Left hindlimb (tissue), 1 donor: ENCODE measurements around the gene ACOXL.

Source experiments
- DNase-seq: peaks from one replicate; pipeline ENCODE4 v3.0.0-alpha.2; 2018

ACOXL gene

GRCh38 chr2:110718990-110719389, 13.4 kb upstream of the ACOXL start:
- no peak for DNase-seq

GRCh38 chr2:110720547-110720946, 11.8 kb upstream of the ACOXL start:
- no peak for DNase-seq

GRCh38 chr2:110724820-110725219, 7.6 kb upstream of the ACOXL start:
- no peak for DNase-seq

- DNase-seq: no peak
These were observed 7.0 kb upstream of the ACOXL start for GRCh38 chr2:110725370-110725769.

- DNase-seq: no peak
These were observed 6.5 kb upstream of the ACOXL start for GRCh38 chr2:110725859-110726258.

- DNase-seq: no peak
These were observed 6.1 kb upstream of the ACOXL start for GRCh38 chr2:110726285-110726684.

GRCh38 chr2:110727923-110728322, 4.5 kb upstream of the ACOXL start:
- DNase-seq: no peak

- no peak for DNase-seq
These were observed 3.3 kb upstream of the ACOXL start for GRCh38 chr2:110729106-110729505.

- DNase-seq: no peak
These were observed 1.3 kb upstream of the ACOXL start for GRCh38 chr2:110731064-110731463.

GRCh38 chr2:110735366-110735765, 3.0 kb downstream of the ACOXL start:
- DNase-seq: no peak

GRCh38 chr2:110737783-110738182, 5.4 kb downstream of the ACOXL start:
- no peak for DNase-seq

- no peak for DNase-seq
These were observed 8.5 kb downstream of the ACOXL start for GRCh38 chr2:110740747-110741349.

GRCh38 chr2:110741491-110741980, 9.2 kb downstream of the ACOXL start:
- no peak for DNase-seq

- no peak for DNase-seq
These were observed 10.0 kb downstream of the ACOXL start for GRCh38 chr2:110742412-110742811.

- no peak for DNase-seq
These were observed 11.2 kb downstream of the ACOXL start for GRCh38 chr2:110743600-110743999.

GRCh38 chr2:110744429-110744828, 12.1 kb downstream of the ACOXL start:
- DNase-seq: no peak

- no peak for DNase-seq
These were observed 12.7 kb downstream of the ACOXL start for GRCh38 chr2:110745048-110745447.

- DNase-seq: no peak
These were observed 14.5 kb downstream of the ACOXL start for GRCh38 chr2:110746586-110747521.

GRCh38 chr2:110747522-110748488, 15.4 kb downstream of the ACOXL start:
- no peak for DNase-seq

GRCh38 chr2:110748489-110748867, 16.1 kb downstream of the ACOXL start:
- no peak for DNase-seq

GRCh38 chr2:110751642-110752041, 19.3 kb downstream of the ACOXL start:
- DNase-seq: no peak

- no peak for DNase-seq
These were observed 20.5 kb downstream of the ACOXL start for GRCh38 chr2:110752871-110753270.

GRCh38 chr2:110755491-110756078, 23.2 kb downstream of the ACOXL start:
- no peak for DNase-seq
